ENCODE data around the gene VPS35L. TPM values are rescaled to one million over a fixed set of nuclear protein-coding genes. Genes with fewer than 3 reads are reported as not detected.

Gene VPS35L, protein sequence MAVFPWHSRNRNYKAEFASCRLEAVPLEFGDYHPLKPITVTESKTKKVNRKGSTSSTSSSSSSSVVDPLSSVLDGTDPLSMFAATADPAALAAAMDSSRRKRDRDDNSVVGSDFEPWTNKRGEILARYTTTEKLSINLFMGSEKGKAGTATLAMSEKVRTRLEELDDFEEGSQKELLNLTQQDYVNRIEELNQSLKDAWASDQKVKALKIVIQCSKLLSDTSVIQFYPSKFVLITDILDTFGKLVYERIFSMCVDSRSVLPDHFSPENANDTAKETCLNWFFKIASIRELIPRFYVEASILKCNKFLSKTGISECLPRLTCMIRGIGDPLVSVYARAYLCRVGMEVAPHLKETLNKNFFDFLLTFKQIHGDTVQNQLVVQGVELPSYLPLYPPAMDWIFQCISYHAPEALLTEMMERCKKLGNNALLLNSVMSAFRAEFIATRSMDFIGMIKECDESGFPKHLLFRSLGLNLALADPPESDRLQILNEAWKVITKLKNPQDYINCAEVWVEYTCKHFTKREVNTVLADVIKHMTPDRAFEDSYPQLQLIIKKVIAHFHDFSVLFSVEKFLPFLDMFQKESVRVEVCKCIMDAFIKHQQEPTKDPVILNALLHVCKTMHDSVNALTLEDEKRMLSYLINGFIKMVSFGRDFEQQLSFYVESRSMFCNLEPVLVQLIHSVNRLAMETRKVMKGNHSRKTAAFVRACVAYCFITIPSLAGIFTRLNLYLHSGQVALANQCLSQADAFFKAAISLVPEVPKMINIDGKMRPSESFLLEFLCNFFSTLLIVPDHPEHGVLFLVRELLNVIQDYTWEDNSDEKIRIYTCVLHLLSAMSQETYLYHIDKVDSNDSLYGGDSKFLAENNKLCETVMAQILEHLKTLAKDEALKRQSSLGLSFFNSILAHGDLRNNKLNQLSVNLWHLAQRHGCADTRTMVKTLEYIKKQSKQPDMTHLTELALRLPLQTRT
- total RNA-seq: 10 to 100 TPM; 43.4 to 47.7 TPM

- peaks cover 26% of the 10 kb centered on the region for H3K4me1 Mint-ChIP-seq
- H3K9me3 Mint-ChIP-seq (ENCODE audit: low read depth): no peaks in the 10 kb centered on the region
- H3K36me3 Mint-ChIP-seq: peaks cover 7% of the 10 kb centered on the region
- DNase-seq: peak; percentile 97
- H3K27me3 Mint-ChIP-seq: no peaks in the 10 kb centered on the region
- peak within 1 kb of the TSS; percentile 92 for H3K4me3 Mint-ChIP-seq
- CTCF ChIA-PET: interaction anchor here (0.8 to 6.4 kb wide), 23 partner anchors 10 to 1251 kb away, joined by 3 to 41 read pairs (median 6); partner anchors contain the start of genes ARL6IP1, CCP110, COQ7 and ERI2
- H3K27ac Mint-ChIP-seq: peak within 1 kb of the TSS; percentile 87
- peak; percentile 98 for ATAC-seq
These were observed at the start of gene VPS35L for GRCh38 chr16:19555186-19555937. TSS of gene VPS35L (plus strand) at chr16:19555703. CDS start at chr16:19555730, 27 bp downstream.

DNA sequence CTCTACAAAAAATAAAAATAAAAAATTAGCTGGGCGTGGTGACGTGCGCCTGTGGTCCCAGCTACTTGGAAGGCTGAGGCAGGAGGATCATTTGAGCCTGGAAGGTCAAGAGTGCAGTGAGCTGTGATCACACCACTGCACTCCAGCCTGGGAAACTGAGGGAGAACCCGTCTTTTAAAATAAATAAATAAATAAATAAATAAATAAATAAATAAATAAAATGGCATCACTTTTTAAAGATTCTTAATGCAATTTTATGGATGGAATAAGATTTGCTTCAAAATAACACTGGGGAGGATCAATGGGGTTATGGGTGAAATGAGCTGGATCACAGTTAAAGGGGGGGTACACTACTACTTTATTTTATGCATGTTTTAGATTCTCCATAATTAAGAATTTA lies 48.5 kb upstream of the VPS35L start:
- ATAC-seq (no peak), DNase-seq (no peak)
- Mint-ChIP-seq H3K36me3 (peaks cover 30% of the 10 kb centered on the region), H3K27me3 (no peaks in the 10 kb centered on the region), H3K4me3 (no peak overlapping the region), H3K27ac (no peak overlapping the region), H3K4me1 (peaks cover 11% of the 10 kb centered on the region), H3K9me3 (ENCODE audit: low read depth) (no peaks in the 10 kb centered on the region)
- CTCF ChIA-PET: interaction anchor here (1.2 kb wide), 1 partner anchor 421 kb away, joined by 4 read pairs; no protein-coding TSS in a partner anchor

GRCh38 chr16:19507867-19508266 lies 47.6 kb upstream of the VPS35L start:
- no peak for DNase-seq
- CTCF ChIA-PET: no interaction called here

GRCh38 chr16:19512297-19512696 lies 43.2 kb upstream of the VPS35L start:
- Mint-ChIP-seq H3K4me1 (peaks cover 15% of the 10 kb centered on the region), H3K27me3 (no peaks in the 10 kb centered on the region), H3K4me3 (no peak overlapping the region), H3K27ac (no peak overlapping the region), H3K9me3 (ENCODE audit: low read depth) (no peaks in the 10 kb centered on the region), H3K36me3 (peaks cover 48% of the 10 kb centered on the region)
- CTCF ChIA-PET: interaction anchor here (3.1 kb wide), 1 partner anchor 10 kb away, joined by 13 read pairs; no protein-coding TSS in a partner anchor
- DNase-seq (no peak), ATAC-seq (no peak)

More at GRCh38 chr16:19507867-19508266, 47.6 kb upstream of the VPS35L start:
- H3K4me3 Mint-ChIP-seq: no peak overlapping the region
- H3K36me3 Mint-ChIP-seq: peaks cover 30% of the 10 kb centered on the region
- no peaks in the 10 kb centered on the region for H3K9me3 Mint-ChIP-seq (ENCODE audit: low read depth)
- no peaks in the 10 kb centered on the region for H3K27me3 Mint-ChIP-seq
- ATAC-seq: no peak
- no peak overlapping the region for H3K27ac Mint-ChIP-seq
- H3K4me1 Mint-ChIP-seq: peaks cover 11% of the 10 kb centered on the region

- CTCF ChIA-PET: interaction anchor here (0.6 to 3.1 kb wide), 5 partner anchors 10 to 1676 kb away, joined by 3 to 13 read pairs (median 4); partner anchors contain the start of gene VPS35L
- Mint-ChIP-seq H3K27me3 (no peaks in the 10 kb centered on the region), H3K27ac (no peak overlapping the region), H3K9me3 (ENCODE audit: low read depth) (no peaks in the 10 kb centered on the region), H3K4me3 (no peak overlapping the region), H3K36me3 (peaks cover 50% of the 10 kb centered on the region), H3K4me1 (peaks cover 25% of the 10 kb centered on the region)
- ATAC-seq (no peak), DNase-seq (no peak)
These were observed 42.0 kb upstream of the VPS35L start for GRCh38 chr16:19513377-19514053.

- H3K9me3 Mint-ChIP-seq (ENCODE audit: low read depth): no peaks in the 10 kb centered on the region
- CTCF ChIA-PET: no interaction called here
- H3K4me3 Mint-ChIP-seq: no peak overlapping the region
- H3K36me3 Mint-ChIP-seq: peaks cover 46% of the 10 kb centered on the region
- no peak for DNase-seq
- ATAC-seq: no peak
- peaks cover 41% of the 10 kb centered on the region for H3K4me1 Mint-ChIP-seq
- no peaks in the 10 kb centered on the region for H3K27me3 Mint-ChIP-seq
- no peak overlapping the region for H3K27ac Mint-ChIP-seq
These were observed 39.7 kb upstream of the VPS35L start for GRCh38 chr16:19515757-19516156.

DNA sequence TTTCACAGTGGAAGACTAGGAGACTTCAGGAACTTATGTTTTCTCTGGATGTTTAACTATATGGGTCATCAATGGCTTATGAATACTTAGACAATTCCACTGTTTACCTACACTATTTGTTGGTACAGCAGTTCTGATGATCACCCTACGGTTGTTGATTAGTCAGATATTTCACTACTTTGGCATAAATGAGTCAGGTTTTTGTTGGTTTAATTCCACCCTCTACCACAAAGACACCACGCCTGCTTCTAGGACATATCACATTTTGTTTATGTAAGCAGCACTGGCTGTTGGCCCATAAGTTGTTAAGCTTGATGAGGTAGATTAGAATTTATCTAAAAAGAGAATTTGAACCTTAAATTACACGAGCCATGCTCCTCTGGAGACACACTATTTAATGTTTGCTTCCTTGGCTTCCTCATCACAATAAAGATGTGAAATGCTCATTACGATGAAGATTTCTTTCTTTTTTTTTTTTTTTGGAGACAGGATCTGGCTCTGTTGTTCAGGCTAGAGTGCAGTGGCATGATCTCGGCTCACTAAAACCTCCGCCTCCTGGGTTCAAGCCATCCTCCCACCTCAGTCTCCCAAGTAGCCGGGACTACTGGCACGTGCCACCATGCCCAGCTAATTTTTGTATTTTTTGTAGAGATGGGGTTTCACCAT lies 37.9 kb upstream of the VPS35L start:
- H3K27me3 Mint-ChIP-seq: no peaks in the 10 kb centered on the region
- peak; percentile 58 for DNase-seq
- peak; percentile 16 for ATAC-seq

GRCh38 chr16:19518388-19518787 lies 37.1 kb upstream of the VPS35L start:
- Mint-ChIP-seq H3K4me1 (peaks cover 52% of the 10 kb centered on the region), H3K9me3 (ENCODE audit: low read depth) (no peaks in the 10 kb centered on the region), H3K27me3 (no peaks in the 10 kb centered on the region), H3K27ac (no peak overlapping the region), H3K36me3 (peaks cover 32% of the 10 kb centered on the region), H3K4me3 (no peak overlapping the region)
- ATAC-seq: no peak
- CTCF ChIA-PET: interaction anchor here (2.3 to 3.3 kb wide), 2 partner anchors 15 to 36 kb away, joined by 9 to 14 read pairs; partner anchors contain the start of gene VPS35L
- DNase-seq: no peak

More for the DNA sequence above, 37.9 kb upstream of the VPS35L start:
- H3K36me3 Mint-ChIP-seq: peaks cover 40% of the 10 kb centered on the region
- no peaks in the 10 kb centered on the region for H3K9me3 Mint-ChIP-seq (ENCODE audit: low read depth)
- peak overlapping the region; percentile 45 for H3K27ac Mint-ChIP-seq
- CTCF ChIA-PET: interaction anchor here (2.3 to 3.3 kb wide), 2 partner anchors 15 to 37 kb away, joined by 9 to 14 read pairs; partner anchors contain the start of gene VPS35L
- H3K4me1 Mint-ChIP-seq: peaks cover 51% of the 10 kb centered on the region
- no peak overlapping the region for H3K4me3 Mint-ChIP-seq

DNA sequence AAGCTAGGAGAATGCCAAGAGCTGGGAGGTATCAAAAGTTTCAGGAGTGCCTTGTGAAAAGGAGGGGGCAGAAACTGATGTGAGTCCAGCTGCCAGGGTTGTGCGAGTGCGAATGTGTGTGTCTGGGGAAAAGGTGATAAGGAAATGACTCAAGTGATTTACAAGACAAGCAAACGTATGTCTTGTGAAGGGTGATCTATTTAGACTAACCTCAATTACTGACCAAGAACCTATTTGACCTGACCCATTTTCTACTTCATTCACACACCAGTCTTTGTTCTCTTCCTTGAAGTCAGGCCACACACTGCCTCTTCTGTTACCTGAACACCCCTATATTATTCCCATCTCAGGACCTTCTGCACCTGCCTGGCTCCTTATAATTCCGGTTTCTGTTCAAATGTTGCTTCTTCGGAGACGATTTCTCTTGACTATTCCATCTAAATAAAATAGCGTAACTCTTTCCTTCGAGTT lies 34.6 kb upstream of the VPS35L start:
- H3K4me1 Mint-ChIP-seq: peaks cover 55% of the 10 kb centered on the region
- no peaks in the 10 kb centered on the region for H3K27me3 Mint-ChIP-seq
- no peak for ATAC-seq
- peak overlapping the region; percentile 92 for H3K4me3 Mint-ChIP-seq
- H3K9me3 Mint-ChIP-seq (ENCODE audit: low read depth): no peaks in the 10 kb centered on the region
- peak; percentile 45 for DNase-seq
- H3K36me3 Mint-ChIP-seq: peaks cover 21% of the 10 kb centered on the region
- H3K27ac Mint-ChIP-seq: peak overlapping the region; percentile 95
- CTCF ChIA-PET: interaction anchor here (1.2 to 2.0 kb wide), 3 partner anchors 34 to 36 kb away, joined by 3 to 8 read pairs (median 6); partner anchors contain the start of gene VPS35L

DNA sequence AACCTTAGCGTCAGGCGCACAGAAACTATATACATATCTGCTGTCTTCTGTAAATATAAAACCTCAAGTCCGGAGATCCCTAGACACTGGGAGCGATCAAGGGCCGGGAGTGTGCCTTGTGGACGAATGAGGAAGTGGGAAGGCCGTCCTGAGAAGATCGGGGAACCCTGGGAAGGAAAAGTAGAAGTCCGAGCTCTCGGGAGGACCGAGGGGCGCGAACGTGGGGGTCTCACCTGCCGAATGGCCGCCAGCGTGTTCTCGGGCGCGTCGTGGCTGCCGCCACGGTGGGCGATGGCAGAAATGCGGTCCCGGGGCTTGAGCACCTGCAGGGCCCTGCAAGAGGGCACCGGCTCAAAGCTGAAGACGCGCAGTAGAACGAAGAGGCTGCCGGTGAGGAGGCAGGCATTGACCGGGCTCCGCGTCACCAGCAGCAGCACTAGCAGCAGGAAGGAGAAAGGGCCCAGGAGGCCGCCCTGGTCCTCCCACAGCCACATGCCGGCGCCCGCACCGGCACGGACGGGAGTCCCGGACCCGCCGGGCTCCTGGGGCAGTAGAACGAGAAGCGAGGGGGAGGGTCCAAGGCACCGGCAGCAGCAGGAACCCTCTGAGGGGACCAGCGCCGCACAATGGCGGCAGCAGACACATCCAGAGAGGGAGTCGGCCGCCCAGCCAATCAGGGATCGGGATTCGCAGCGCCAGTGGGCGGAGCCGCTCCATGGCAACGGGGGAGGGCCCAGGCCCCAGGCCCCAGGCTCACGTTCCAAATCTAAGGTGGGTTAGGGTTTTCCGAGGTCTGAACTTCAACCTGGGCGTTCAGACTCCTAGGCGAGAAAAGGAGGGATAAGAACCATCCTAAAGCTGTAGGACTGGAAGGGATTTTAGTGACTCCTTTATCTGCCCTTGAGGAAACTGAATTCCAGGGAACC lies 33.8 kb upstream of the VPS35L start, which contains the start of gene GDE1:
Gene GDE1 (minus strand): TSS at position 628 of the 926 bp plus-strand sequence. CDS start 134 bp downstream, at position 494.
- Mint-ChIP-seq H3K27ac (peak within 1 kb of the TSS; percentile 95), H3K36me3 (peaks cover 18% of the 10 kb centered on the region), H3K9me3 (ENCODE audit: low read depth) (no peaks in the 10 kb centered on the region), H3K4me3 (peak within 1 kb of the TSS; percentile 92), H3K4me1 (peaks cover 56% of the 10 kb centered on the region), H3K27me3 (no peaks in the 10 kb centered on the region)
- peak; percentile 95 for DNase-seq
- CTCF ChIA-PET: interaction anchor here (0.6 to 1.4 kb wide), 3 partner anchors 34 to 570 kb away, joined by 3 to 6 read pairs (median 3); partner anchors contain the start of gene VPS35L
- peak; percentile 84 for ATAC-seq

Data from activated CD8-positive, alpha-beta memory T cell treated with anti-CD3 and anti-CD28 coated beads, Interleukin-2, amount 10 ng/mL, durations not matched to agents 7 days and 5 days (primary cell).